NCI-H345 treated with DMSO at 0.1 percent for 48 hours (cell line): ENCODE measurements around the gene SLC44A2.

Experiments
- DNase-seq: peaks from one replicate; lab custom pipeline; 2025; ENCODE audit not compliant: unreplicated experiment; lab: John Stamatoyannopoulos, UW

Gene SLC44A2

GRCh38 chr19:10615429-10616023, 9.8 kb upstream of the SLC44A2 start:
- DNase-seq: no peak

GRCh38 chr19:10617409-10618121, 7.8 kb upstream of the SLC44A2 start:
- DNase-seq: no peak

GRCh38 chr19:10618846-10619245, 6.5 kb upstream of the SLC44A2 start:
- DNase-seq: no peak

- DNase-seq: no peak
Measured at GRCh38 chr19:10620786-10621185, 4.6 kb upstream of the SLC44A2 start.

- no peak for DNase-seq
Measured at GRCh38 chr19:10621966-10622365, 3.4 kb upstream of the SLC44A2 start.

- DNase-seq: no peak
Measured at GRCh38 chr19:10624585-10624984, 768 bp upstream of the SLC44A2 start.

GRCh38 chr19:10625762-10626138, 397 bp downstream of the SLC44A2 start:
- no peak for DNase-seq

GRCh38 chr19:10631874-10632273, 6.5 kb downstream of the SLC44A2 start:
- DNase-seq: no peak

- DNase-seq: no peak
Measured at GRCh38 chr19:10634430-10634829, 9.1 kb downstream of the SLC44A2 start.

GRCh38 chr19:10634963-10635362, 9.6 kb downstream of the SLC44A2 start:
- DNase-seq: no peak

- no peak for DNase-seq
Measured at GRCh38 chr19:10636304-10636972, 11.1 kb downstream of the SLC44A2 start.

GRCh38 chr19:10637894-10638293, 12.5 kb downstream of the SLC44A2 start:
- no peak for DNase-seq

GRCh38 chr19:10639836-10640235, 14.5 kb downstream of the SLC44A2 start:
- no peak for DNase-seq

- no peak for DNase-seq
Measured at GRCh38 chr19:10640361-10640760, 15.0 kb downstream of the SLC44A2 start.

GRCh38 chr19:10641248-10641647, 15.9 kb downstream of the SLC44A2 start:
- DNase-seq: no peak

GRCh38 chr19:10642473-10643171, 17.3 kb downstream of the SLC44A2 start:
- no peak for DNase-seq

- DNase-seq: no peak
Measured at GRCh38 chr19:10643172-10643967, 18.0 kb downstream of the SLC44A2 start.

GRCh38 chr19:10643968-10644259, 18.6 kb downstream of the SLC44A2 start:
- DNase-seq: no peak

- peak; percentile 56 for DNase-seq
Measured at GRCh38 chr19:10644260-10645007, 19.1 kb downstream of the SLC44A2 start.

GRCh38 chr19:10646456-10647159, 21.3 kb downstream of the SLC44A2 start:
- no peak for DNase-seq
